ENCODE results near the gene HPCAL4. TPM values are rescaled to one million over a fixed set of nuclear protein-coding genes. Genes with fewer than 3 reads are reported as not detected.

The HPCAL4 gene
- under 0.01 TPM in 1 of 2 replicates, not detected in the other for total RNA-seq

DNA sequence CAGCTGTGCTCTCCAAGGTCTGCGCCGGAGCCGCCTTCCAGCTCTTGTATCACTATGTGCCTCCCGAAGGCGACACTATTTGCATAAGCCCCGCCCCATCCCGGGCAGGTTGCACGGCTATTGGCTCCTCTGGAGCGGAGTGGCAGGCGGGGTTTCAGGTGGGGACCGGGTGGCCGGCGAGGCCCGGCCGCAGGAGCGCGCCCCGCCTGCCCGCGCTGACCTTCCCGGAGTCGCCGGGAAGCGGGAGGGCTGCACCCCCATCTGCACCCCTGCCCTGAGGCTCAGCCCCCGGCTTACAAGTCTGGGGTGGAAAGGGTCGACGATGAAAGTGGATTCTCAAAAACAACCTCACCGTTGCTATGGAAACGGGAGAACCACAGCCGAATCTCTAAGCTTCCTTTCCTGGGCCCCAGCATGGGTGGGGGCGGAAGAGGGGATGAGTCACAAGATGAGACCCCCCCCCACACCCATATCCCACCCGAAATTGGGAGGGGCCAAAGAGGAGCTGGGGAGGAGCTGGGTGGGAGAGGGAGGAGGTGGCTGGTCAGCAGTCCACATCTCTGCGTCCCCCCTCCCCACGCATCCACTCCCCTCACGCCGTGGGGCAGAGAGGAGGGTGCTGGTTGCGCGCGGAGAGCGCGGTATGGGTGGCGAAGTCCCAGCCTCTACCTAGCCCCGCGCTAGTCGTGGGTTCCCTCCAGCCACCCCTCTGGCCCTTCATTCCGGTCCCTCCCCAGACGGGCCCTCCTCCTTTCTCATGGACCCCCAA, at the start of gene HPCAL4:
HPCAL4 (minus strand) TSS at position 51 of the 769 bp plus-strand sequence. CDS start 6,830 bp downstream, outside the sequence.
- DNase-seq, result peak; percentile 68

- DNase-seq, result peak; percentile 90
Observed at GRCh38 chr1:39738622-39739366, 47.6 kb upstream of the HPCAL4 start, which contains the start of gene PPIE. Gene PPIE, plus strand, starts transcription at chr1:39738882. Its CDS starts 19 bp downstream, at chr1:39738901.

DNA sequence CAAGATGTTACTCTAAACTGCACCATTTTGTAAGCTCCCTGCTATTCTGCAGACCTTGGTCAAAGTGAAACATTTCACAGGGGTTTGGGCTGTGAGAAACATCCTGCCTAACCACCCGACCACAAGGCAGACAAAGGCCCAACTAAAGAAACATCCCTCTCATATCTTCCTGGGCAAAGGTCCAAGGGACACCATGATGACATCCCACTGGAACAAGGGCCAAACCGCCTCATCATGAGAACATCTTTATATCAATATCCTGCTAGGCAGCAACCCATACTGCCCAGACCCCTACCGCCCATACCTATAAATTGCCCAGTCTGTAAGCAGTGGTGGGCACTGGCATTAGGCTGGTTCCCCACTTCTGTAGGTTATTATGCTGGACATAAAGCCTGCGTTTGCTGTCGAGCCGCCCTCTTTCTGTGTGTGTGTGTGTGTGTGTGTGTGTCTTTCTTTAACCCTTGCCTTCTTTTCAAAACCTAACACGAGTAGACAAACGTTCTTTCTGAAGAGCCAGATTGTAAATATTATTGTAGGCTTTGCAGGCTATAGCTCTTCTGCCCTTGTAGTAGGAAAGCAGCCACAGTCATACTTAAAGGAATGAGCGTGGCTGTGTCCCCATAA, 46.4 kb upstream of the HPCAL4 start:
- no peak for DNase-seq

DNA sequence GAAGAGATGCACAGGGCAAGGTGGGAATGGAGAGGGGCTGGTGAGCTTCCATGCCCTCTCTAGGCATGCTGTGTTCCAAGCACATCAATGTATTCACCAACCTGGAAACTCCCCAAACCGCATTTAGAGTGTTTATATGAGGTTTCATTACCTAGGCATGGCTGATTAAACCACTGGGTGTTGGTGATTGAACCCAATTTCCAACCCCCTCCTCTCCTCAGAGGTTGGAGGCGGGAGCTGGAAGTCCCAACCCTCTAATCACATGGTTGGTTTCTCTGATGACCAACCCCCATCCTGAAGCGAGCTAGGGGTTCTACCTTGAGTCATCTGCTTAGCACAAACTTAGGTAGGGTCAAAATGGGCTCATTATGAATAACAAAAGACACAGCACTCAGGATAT, 44.5 kb upstream of the HPCAL4 start:
- DNase-seq, result no peak

DNA sequence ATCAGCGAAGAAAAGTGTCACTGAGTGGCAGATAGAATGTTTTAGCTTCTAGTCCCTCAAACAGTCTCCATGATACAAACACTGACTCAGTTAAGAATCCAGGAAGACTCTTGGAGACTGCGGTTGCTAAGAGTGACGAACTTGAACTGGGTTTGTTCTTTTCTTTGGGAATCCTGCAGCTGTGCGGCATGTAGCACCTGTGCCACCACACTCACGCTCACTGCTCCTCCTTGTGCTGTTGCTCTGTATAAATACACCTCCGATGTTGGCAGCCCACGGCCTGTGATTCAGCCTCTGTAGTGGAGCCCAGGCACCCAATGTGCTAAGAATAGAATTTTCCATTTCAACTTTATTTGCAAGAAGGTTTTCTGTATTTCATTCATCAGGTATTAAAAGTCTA, 41.9 kb upstream of the HPCAL4 start:
- no peak for DNase-seq

GRCh38 chr1:39732730-39733129, 41.5 kb upstream of the HPCAL4 start:
- no peak for DNase-seq

DNA sequence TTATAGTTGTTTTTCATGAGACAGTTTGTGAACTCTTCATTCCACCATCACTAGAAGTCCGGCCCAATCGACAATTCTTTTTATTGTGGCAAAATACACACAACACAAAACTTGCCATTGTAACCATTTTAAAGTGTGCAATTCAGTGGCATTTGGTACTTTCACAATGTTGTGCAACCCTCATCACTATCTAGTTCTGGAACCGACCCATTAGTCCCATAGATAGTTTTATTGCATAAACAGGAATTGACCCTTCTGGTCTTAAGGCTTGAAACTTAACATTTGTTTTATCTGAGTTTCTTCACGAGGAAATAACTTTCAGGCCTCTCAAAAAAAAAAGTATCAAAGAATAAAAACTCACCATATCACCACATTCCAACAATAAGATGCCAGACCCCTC, 38.6 kb upstream of the HPCAL4 start:
- DNase-seq, result no peak

DNA sequence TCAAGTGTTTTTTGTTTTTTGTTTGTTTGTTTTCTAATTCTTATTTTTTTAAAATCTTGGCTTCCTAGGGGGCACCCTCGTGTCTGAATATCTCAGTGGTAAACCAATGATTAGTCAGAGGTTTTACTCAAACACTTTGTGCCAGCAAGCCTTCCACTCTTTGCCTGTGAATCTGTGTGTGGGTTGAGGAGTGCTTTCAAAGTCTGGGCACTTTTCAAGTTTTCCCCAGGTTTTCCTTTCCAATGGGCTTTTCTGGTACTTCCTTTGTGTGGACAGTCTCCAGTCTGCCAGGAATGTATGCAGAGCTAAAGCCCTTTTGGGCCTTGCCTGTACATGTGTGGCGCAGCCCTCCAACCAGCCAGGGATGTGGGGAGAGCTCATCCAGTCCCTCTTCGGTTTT, 37.8 kb upstream of the HPCAL4 start:
- no peak for DNase-seq

- DNase-seq, result no peak
Observed at GRCh38 chr1:39727932-39728317, 36.7 kb upstream of the HPCAL4 start.

DNA sequence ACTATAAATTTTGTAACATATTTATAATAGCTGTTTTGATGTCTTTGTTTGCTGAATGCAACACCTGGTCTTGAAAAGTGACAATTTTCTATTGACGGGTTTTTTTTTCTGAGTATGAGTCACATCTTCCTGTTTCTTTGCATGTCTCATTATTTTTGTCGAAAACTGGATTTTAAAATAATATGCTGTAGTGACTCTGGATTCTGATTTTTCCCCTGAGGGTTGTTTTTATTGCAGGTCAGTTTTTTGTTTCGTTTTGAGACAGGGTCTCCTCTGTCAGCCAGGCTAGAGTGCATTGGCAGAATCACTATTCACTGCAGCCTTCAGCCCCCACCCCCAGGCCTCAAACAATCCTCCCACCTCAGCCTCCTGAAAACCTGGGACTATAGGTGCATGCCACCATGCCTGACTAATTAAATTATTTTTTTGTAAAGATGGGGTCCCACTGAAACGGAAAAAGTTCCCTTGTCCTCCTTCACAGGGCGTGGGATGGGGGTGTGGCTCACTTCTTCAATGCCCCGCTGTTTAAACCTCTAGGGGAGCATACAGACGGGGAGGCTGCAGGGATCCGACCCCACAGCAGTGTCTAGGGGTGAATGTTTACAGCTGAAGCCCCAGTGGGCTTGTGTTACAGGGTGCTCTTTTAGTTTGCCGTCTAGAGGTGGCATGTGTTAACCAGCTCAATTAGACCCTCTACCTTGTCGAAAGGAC, 36.1 kb upstream of the HPCAL4 start:
- peak; percentile 26 for DNase-seq

DNA sequence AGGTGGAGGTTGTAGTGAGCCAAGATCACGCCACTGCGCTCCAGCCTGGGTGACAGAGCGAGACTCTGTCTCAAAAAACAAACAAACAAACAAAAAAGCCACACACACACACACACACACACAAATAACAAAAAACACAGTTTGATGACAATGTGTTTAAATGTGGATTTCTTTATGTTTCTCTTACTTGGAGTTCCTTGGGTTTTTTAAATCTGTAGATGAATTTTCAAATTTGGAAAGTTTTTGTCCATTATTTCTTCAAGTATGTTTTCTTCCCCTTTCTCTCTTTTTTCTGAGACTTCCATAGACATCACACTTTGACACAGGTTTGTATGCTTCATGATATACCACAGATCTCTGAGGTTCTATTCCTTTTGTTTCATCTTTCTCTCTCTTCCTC, 35.4 kb upstream of the HPCAL4 start:
- DNase-seq, result no peak

DNA sequence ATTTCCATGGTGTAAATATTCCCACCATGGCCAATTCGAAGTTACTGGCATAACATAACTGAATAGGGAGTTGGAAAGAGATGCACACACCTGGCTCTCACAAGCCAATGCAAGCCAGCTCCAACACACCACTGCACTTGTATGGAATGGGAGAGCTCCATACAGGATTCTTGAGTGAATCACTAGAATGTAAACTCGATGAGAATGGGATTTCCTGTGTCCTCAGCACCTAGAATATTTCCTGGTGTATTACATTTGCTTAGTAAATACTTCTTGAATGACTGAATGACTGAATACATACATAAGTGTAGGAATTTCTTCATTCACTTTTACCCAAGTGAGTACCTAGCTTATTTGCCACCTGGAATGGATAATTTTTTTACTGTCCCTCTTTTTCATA, 31.3 kb upstream of the HPCAL4 start:
- peak; percentile 5 for DNase-seq

- DNase-seq, result no peak
Observed at GRCh38 chr1:39721664-39722063, 30.4 kb upstream of the HPCAL4 start.

DNA sequence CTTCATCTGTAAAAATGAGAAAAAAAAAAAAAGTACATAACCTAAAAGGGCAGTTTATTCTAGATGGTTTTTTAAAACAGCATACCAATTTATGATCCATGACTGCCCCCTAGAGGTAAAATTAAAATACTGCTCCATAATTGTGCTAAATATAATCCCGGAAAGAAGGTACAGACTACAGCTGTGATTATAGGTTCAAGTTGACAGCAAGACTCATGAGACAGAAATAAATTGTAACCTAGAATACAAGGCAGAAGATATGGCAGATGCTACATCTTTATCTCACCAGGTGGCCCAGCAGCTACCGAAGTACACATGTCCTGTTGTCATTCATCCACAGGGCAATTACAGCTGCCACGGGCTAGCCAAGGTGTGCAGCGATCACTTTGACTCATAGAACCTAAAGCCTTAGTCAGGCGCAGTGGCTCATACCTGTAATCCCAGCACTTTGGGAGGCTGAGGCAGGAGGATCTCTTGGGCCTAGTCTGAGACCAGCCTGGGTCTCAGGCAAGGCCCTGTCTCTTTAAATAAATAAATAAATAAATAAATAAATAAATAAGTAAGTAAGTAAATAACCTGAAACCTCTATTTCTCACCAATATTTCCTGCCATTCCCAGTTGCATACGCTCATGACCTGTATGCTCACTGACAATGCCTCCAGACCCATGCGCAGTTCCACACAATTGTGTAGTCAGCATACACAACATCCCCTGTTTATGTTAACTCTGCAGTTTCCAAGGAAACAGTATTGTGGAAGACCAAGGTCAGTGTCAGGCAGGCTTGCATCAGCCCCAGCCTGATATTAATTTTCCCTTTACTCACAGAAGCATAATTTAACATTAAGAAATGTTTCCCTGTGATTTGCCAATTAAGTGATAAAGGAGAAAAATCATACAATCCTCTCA, 29.1 kb upstream of the HPCAL4 start:
- DNase-seq, result peak; percentile 78

- DNase-seq, result no peak
Observed at GRCh38 chr1:39717809-39718208, 26.6 kb upstream of the HPCAL4 start.

DNA sequence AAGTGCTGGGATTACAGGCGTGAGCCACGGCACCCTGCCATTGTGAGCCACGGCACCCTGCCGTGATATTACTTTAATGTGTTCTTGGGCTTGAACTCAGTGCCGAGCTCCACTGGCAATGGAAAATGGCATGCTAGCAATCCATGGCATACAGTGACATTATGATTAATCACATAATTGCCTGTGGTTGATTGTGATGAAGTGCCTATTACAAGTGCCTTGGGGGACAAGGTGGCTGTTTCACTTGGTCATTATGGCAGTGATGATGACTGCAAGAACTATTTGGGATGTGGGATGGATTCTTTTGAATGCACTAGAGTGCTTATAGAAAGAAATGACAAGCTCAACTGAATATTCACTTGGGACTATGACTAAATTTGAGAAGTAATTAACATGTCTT, 22.3 kb upstream of the HPCAL4 start:
- no peak for DNase-seq

- no peak for DNase-seq
Observed at GRCh38 chr1:39711966-39712340, 20.7 kb upstream of the HPCAL4 start.

GRCh38 chr1:39711104-39711965, 20.1 kb upstream of the HPCAL4 start:
- no peak for DNase-seq

- no peak for DNase-seq
Observed at GRCh38 chr1:39707506-39707905, 16.3 kb upstream of the HPCAL4 start.

DNA sequence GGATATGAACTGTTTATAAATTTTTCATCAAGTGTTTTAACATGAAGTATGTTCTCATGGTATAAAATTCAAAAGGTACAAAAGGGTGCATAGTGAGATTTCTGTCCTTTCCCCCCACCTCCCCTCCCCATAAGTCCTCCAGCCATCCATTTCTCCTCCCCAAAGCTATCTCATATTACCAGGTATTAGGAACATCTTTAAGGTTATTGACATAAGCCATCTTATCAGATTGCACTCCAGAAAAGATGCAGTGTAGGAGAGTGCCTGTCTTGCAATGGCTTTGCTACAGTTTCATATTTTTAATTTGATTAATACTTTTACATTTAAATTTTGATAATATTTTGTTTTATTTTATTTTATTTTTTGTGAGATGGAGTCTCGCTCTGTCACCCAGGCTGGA, 13.5 kb upstream of the HPCAL4 start:
- DNase-seq, result no peak

- DNase-seq, result peak; percentile 41
Observed at GRCh38 chr1:39701049-39701439, 9.8 kb upstream of the HPCAL4 start.

Data from dermis blood vessel endothelial cell (primary cell).